ENCODE data around the gene TMPRSS2.

Gene TMPRSS2

DNA sequence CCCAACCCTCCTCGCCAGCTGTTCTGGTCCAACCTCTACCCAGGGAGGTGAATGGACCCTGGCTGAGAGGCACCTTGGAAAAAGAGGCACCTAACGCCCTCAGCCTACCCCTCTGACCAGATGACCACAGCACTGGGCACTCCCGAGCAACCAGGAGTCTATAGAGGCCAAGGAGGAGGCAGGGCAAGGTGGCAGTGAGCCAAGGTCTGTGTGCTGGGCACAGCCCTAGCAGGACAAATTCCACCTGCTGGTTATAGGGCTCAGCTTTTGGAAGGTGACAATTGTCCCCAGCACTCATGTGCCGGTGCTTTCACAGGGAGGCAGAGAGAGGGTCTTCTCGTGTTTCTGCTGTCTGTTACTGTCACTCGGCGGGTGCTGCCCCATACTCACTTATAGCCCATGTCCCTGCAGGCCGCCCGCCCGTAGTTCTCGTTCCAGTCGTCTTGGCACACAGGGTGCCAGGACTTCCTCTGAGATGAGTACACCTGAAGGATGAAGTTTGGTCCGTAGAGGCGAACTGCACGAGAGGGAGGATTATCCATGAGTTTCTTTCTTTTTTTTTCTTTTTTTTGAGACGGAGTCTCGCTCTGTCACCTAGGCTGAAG is 27.8 kb downstream of the TMPRSS2 start:
- no peak for DNase-seq

DNA sequence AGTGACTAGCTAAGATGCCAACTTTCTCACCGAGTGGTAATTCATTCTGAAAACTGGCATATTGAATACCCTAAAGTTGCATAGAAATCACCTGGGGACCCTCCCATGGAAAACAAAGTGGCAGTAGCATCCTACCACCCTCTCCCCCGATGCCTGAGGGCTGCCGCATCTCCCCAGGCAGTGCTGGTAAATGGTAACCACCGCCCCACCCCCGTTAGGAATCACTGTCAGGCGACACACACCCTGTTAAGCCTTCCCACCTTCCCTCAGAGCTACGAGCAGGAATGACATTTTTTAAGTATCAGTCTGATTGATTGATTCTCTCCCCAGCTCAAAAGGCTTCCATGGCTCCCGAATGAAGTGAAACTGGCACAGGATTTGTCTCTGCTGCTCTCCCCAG is 28.3 kb downstream of the TMPRSS2 start:
- DNase-seq: no peak

DNA sequence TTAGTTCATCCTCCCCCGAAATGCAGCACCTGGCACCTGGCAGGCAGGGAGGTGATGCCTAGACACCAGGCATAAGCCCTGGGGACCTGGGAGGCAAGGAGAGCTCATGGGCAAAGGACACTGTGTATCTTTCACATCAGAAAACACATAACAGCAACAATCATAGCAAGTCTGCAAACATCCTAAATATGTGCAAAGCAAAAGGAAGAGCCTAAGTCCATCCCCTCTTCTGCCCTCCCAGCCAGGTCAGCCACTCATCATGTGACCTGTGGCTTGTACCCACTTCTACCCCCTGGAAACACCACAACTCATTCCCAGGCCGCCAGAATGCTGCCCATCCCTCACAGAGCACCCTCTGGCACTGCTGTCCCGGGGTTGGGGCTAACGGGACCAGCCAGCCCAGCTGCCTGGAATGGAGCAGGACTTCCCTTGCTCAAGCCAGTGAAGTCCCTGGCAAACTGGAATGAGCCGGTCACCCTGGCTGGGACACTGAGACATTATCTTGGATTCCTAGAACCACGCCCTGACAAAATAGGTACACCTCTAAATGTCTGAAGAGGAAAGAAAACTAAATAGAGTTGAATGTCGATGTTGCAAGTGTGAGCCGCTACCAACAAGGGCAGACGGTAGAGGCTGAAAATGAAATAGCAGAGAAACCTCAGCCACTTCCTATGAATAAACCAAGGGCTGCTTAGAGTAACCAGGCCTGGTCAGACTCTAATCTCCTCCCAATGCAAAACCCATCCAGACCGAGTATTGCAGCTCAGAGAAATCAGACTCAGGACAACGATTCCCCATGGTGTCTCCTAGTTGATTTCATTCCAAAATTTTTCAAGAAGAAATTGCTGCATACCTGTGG is 29.4 kb downstream of the TMPRSS2 start:
- no peak for DNase-seq

DNA sequence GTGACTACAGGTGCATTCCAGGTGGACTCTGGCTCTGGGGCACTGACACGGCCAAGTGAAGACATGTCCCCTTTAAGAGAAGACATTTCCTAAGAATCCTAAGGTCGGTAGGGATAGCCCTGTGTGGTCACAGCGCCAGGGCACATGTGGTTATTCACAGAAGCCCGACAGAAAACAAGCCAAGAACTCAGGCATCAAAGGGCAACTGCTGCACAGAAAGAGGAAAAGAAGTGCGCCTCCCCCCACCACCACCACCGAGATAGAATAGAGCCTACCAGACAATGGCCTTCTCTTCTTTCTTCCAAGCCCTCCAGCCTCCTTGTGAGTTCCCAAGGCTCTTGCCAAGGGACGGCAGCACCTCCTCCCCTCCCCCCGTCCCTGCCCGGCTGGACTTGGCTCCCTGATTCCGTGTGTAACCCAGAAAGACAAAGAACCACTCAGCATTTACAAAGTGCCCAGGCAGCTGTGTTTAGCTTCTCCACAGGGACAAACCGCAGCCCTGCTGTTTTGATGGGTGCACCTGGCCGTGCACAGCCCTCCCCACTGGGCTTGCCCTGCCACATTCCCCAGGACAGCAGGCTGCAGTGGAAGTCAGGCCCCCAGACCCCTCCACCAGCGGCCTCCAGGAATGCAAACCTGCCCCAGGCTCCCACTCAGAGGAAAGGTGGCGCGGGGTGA is 30.2 kb downstream of the TMPRSS2 start:
- no peak for DNase-seq

DNA sequence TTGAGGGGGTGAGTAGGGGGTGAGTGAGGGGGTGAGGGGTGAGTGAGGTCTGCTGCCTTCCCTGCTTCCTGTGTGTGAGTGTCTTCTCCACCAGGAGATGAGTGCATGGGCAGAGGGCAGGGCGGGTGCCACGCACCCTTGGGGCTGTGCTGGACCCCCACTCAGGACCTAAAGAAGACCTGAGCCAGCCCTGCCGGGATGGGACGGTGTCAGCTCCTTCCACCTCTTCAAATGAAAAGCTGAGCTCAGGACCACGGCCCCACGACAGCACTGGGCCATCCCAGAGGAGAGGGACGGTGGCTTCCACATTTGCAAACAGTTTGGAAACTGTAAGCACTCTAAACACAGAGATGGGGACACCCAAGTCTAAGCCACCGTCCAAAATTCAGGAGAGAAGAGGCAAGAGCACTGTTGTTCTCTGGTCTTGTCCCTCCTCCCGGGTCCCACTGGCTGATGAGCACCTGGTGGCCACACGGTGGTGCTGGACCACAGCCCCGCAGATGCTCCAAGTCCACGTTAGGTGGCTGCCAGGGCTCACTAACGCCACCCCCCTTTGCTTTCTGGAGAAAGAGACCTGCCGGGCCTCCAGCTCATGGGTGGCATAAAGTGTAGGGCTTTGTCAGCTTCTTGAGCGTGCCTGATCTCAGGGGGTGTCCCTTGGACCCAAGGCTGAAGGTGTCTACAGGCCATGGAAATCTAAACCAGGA is 32.1 kb downstream of the TMPRSS2 start:
- no peak for DNase-seq

DNA sequence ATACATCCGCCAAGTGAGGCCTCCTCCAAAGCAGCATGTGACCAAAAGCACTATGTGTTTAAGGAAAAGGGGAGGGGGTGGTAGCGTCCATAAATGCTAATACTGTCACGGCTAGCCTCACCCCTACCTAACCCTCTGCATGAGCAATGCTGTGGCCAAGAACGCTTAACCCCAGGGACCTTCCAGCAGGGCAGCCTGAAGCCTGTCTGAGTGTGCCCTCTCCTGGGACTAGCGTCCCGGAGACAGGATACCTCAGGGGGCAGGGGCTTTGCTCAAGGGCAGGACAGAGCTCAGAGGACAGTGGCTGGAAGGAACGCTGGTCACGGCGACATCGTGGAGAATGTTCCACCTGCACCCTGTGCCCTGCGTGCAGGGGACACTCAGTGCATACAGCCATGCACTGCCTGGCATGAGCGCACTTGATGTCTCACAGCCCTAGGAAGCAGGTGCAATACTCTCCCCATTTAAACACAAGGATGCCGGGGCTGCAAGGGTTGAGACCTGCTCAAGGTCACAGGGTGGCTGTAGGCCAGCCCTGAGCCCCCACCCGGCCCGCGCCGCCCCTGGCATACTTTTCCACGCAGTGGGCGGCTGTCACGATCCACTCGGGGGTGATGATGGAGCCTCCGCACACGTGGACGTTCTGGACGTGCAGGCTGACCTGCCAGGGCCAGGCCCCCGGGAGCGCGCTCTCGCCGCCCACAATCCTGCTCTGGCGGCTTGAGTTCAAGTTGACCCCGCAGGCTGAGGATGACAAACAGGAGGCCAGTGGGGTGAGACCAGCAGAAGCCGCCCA is 35.0 kb downstream of the TMPRSS2 start:
- DNase-seq: no peak

DNA sequence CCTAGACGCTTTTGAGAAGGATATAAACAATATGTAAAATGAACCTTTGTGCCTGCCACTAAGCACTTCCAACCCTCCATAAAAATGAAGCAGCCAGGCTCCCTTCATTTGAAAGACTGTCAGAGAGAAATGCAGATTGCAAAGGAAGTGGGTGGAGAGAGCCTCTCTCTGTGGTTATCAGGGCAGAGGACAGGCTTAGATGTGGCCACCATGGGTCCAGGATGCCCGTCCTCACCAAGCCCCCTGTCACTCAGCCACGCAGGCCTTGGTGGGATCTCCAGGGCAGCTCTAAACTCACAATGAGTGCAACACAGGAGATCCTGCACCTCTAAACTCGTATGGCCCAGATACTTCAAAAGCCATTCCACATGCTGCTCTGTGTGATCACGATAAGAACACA is 37.9 kb downstream of the TMPRSS2 start:
- DNase-seq: no peak

DNA sequence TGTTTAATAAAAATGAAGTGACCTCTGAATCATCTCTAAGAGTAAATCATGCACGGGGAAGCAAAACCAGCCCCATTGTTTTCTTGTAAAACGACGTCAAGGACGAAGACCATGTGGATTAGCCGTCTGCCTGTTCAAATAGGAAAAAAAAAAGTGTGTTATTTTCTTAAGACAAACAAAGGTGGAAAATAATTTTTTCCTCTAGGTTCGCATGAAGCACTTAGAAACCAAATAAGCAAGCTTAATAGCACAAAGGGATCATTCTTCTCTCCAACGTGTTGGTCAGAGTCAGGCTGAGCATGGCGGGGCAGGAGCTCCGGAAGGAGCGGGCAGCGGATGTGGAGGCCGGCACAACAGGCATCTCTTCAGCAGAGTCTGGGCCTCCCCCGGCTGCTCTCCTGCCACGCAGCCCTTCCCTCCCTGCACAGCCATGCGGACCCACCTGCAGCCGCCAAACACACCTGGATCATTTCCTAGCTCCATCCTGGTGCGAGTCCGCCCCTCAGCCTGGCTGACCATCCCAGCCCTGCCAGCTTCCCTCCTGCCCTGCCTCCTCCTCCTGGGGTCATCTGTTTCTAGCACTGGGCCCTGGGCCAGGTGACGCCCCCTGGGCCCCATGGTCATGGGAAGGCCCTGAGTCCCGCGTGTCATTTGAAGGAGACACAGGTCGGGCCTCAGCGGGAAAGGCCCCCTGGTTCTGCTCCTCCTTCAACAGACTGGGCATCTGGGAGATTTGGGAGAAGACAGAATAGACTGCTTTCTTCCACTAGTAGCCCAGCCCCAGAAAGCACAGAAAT is 41.7 kb downstream of the TMPRSS2 start:
- DNase-seq: no peak

DNA sequence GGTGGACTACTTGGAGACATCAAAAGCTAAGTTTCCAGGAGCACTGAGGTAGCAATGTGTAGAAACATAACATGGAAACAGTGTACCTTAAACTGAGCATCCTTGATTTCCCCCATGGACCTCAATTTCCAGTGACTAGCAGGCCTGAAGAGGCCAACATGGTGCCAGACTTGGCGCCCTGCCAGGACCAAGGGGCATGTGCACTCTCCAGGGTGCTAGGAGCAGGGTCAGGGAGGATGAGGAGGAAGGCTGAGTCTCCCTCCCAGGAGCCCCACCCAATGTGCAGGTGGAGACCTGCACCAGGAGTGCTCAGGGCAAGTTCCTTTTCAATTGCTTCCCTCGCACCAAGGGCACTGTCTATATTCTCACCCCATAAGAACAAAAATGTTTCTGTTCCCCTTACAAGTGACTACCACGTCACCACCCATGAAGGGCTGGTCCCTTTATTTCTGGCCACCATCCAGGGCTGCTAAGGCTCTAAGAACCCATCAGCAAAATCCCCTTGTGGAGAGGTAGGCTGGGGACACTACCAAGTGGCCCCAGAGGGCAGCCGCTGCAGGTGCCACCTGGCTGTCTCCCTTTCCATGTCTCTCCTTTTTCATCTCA is 42.7 kb downstream of the TMPRSS2 start:
- DNase-seq: no peak

DNA sequence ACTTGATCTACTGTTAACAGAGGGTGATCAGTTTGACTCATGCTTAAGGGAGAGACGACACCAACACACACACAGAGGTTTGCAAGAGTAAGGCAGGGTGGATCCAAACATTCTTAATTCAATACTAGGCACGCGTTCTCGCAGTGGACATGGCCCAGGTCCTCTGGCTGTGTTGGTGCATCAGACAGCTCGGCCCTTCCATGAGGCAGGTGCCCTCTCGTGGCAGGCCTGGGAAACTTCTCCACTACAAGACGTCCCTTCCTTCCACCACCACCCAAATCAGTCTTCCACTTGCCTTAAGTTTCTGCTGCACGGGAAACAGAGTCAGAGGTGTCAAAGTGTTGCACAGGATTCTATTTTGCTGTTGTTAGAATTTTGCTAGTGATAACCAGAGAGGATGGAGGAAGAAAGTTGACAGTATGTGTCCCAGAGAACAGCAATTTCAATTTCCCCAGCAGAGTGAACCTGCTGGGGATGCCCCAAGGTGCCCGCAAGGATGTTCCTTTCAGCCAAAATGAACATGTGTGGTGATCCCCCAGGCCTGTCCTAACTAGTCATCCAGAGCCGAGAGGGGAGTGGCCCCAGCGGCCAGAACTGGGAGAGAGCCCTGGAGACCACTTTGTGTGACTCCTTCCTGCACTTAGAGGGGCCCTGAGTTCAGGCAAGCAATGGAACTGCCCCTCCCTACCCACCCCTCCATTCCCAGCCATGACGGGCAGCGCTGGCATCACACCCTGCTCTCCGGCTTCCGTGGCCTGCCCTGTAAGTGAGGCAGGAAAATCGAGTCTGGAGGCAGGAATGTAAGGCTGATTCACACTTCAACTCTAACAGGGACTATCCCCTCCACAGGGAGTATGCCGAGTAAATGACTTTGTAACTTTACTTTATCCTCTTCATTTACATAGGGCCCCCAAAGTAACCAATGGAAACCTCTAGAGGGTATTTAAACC is 47.1 kb downstream of the TMPRSS2 start:
- peak; percentile 56 for DNase-seq

DNA sequence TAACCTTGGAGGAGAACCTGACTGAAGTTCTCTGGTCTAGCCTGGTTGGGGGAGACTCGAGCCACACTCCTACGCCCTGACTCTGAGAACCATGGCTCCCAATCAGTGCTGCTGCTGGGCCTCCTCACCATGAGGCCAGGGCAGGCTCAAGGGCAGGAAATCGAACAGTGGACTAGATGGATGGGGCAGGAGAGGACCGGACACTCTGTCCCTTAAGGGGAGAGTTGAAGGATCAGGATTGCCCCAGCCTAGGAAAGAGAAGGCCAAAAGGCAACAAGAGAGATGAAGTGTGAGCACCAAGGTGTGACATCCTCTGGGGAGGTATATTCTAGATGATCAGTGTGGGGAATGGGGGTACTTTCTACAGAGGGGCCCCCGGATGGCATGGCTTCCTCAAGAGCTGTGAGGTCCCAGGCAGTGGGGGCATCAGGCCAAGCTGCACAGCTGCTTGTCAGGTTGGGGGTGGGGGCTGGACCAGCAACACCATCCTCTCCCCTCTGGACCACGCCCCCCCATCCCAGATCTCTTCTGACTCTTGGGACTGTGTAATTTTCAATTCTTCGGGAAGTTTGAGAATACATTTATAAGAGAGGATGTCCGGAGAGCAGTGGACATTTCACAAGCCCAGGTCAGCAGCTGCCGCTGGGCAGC is 47.9 kb downstream of the TMPRSS2 start:
- no peak for DNase-seq

DNA sequence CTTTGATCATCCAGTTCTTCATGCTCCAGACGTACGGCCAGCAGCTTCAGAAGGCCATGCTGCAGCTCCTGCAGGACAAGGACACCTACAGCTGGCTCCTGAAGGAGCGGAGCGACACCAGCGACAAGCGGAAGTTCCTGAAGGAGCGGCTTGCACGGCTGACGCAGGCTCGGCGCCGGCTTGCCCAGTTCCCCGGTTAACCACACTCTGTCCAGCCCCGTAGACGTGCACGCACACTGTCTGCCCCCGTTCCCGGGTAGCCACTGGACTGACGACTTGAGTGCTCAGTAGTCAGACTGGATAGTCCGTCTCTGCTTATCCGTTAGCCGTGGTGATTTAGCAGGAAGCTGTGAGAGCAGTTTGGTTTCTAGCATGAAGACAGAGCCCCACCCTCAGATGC is 49.4 kb downstream of the TMPRSS2 start:
- DNase-seq: no peak

DNA sequence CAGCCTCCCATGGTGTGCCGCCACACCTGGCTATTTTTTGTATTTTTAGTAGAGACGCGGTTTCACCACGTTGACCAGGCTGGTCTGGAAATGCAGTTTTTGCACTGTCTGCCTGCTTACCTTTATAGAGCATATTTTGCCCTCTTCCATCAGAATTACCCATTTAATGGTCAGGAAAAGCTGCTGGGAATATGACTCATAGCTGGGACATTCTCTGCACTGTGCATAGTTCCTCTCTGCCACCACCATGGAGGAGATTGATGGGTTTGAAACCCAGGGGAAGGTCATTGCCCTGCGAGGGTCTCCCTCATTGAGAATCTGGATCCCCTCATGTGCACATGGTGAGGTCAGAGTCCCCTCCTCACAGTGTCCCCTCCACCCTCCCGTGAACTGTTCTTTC is 49.8 kb downstream of the TMPRSS2 start:
- DNase-seq: no peak

DNA sequence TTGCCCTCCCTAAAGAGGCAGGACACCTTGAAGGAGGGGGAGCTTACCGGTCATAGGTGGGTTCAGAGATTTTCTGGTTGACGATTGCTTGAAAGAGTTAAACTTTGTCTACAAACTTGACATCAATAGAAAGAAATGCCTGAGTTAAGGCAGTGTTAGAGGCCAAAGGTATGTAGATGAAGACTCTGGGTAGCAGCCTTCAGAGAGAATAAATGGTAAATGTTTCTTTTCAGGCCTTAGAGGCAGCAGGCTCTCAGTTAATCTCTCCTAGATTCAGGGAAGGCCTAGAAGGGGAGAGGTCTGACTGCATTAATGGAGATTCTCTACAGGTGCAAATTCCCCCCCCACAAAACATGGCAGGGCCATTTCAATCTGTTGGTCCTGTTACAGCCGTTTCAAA is 54.2 kb downstream of the TMPRSS2 start:
- DNase-seq: no peak

DNA sequence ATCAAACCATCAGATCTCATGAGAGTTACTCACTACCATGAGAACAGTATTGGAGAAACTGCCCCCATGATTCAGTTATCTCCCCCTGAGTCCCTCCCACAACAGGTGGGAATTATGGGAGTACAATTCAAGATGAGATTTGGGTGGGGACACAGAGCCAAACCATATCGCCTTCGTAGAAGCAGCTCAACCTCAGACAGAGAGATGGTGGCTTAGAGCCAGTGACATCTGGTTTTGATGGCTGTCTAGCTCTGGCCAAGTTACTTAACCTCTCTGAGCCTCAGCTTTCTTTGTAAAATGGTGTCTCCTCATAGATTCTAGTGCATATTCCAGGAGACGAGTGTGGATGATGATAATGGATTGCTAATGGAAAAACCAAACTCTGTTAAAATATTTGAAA is 54.8 kb downstream of the TMPRSS2 start:
- DNase-seq: no peak

DNA sequence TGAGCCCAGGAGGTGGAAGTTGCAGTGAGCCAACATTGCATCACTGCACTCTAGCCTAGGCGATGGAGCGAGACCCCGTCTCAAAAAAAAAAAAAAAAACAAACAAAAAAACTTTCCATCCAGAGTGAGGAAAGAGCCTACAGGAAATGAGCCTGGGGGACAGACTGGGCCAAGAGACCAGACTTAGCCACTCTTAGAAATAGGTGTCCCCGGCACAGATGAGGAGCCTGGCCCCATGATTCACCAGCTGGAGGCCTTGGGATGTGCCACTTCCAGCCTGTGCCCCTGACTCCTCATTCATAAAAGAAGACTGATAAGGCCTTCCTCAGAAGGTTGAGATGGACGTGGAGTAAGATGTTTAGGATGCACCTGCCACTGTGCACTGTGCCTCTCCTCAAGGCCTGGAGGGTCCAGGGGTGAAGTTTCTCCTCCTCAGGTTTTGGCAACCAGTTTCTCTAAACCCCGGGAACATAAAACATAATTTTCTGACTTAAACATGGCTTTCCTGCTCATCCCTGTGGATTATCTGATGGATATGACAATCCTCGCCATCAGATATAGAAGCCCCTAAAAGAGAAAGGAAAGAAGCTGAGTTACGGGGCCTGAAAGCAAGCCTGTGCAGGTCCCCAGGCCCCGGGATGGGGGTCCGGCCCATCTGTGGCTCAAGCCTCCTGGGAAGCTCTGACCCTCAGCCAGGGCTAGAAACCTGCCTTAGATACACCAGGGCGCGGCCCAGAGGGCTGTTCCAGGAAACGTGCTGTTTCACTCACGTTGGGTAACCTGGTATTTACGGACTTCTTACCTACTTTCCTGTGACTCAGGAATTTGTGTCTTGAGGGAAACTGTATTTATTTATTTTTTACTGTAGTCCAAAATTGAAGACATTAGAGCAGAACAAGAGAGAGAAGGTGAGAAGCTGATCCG is 55.9 kb downstream of the TMPRSS2 start:
- no peak for DNase-seq

DNA sequence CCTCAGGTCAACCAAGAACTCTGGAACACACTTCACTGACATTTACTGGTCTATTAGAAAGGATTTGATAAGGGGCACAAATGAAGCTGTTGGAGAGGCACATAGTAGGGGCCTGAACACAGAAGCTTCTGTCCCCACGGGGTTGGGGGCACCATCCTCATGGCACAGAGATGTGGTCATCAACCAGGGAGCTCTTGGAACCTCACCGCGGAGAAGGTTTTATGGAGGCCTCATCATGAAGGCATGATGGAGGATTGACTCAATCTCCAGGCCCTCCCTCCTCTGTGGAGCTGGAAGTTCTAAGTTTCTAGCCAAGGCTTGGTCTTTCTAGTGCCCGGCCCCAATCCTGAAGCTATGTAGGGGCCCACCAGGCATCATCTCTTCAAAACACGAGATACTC is 58.3 kb downstream of the TMPRSS2 start:
- no peak for DNase-seq

DNA sequence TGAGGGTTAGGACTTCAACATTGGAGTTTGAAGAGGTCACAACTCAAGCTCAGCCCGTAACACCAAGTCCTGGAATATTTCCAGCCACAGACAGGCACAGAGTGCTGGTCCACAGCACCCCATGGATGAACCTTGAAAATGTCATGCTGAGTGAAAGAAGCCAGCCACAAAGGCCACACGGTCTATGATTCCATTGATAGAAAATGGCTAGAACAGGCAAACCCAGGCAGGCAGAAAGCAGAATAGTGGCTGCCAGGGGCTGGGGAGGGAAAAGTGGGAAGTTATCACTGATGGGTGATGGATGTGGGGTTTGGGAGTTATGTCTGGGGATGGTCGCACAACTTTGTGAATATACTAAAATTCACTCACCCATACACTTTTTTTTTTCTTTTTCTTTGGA is 60.6 kb downstream of the TMPRSS2 start:
- DNase-seq: no peak
